ACC112 (cell line): ENCODE measurements around the gene TEKTIP1.

Experiments used
- H2AFZ ChIP-seq: fragments of 200-600 bp; sonication (generic); one replicate; pipeline ENCODE4 v1.6.0; 2017; ENCODE audit warnings: antibody characterized with exemption, low read length; ENCODE audit not compliant: unreplicated experiment
- H3K27ac ChIP-seq: fragments of 200-600 bp; sonication (generic); 2 replicates; pipeline ENCODE4 v1.5.1; 2014; ENCODE audit warnings: low read depth, mild to moderate bottlenecking, antibody characterized with exemption, low read length, moderate library complexity
- H3K27me3 ChIP-seq: fragments of 200-600 bp; sonication (generic); 2 replicates; pipeline ENCODE4 v1.6.1; 2014; ENCODE audit warnings: mild to moderate bottlenecking, antibody characterized with exemption, low read length, moderate library complexity, mixed read lengths; ENCODE audit not compliant: insufficient read depth
- H3K36me3 ChIP-seq: fragments of 200-600 bp; sonication (generic); 2 replicates; pipeline ENCODE4 v1.6.1; 2016; ENCODE audit warnings: mild to moderate bottlenecking, antibody characterized with exemption, low read length, moderate library complexity, mixed read lengths; ENCODE audit not compliant: insufficient read depth
- H3K4me1 ChIP-seq: fragments of 200-600 bp; sonication (generic); one replicate; pipeline ENCODE4 v1.6.1; 2016; ENCODE audit warnings: low read length, mixed read lengths; ENCODE audit not compliant: insufficient read depth, unreplicated experiment, control insufficient read depth
- H3K4me3 ChIP-seq: fragments of 200-600 bp; sonication (generic); 2 replicates; pipeline ENCODE4 v1.5.1; 2014; ENCODE audit warnings: mild to moderate bottlenecking, low read depth, low read length
- H3K79me2 ChIP-seq: fragments of 200-600 bp; sonication (generic); one replicate; pipeline ENCODE4 v1.6.0; 2016; ENCODE audit warnings: low read length; ENCODE audit not compliant: control insufficient read depth, unreplicated experiment, insufficient read depth

Gene TEKTIP1

GRCh38 chr19:3533563-3534216 is 5.3 kb upstream of the TEKTIP1 start:
- Histone ChIP-seq H2AFZ (no peak overlapping the region), H3K36me3 (no peaks in the 10 kb centered on the region), H3K4me3 (no peak overlapping the region), H3K27me3 (no peaks in the 10 kb centered on the region), H3K79me2 (no peaks in the 10 kb centered on the region), H3K27ac (no peak overlapping the region), H3K4me1 (no peaks in the 10 kb centered on the region)

GRCh38 chr19:3534375-3535234 is 4.4 kb upstream of the TEKTIP1 start:
- Histone ChIP-seq H3K36me3 (0 out of 2 replicates have a peak, but pooled peaks cover 3% of the 10 kb centered on the region), H3K79me2 (no peaks in the 10 kb centered on the region), H3K4me1 (no peaks in the 10 kb centered on the region), H3K27me3 (no peaks in the 10 kb centered on the region), H3K4me3 (no peak overlapping the region), H3K27ac (no peak overlapping the region), H2AFZ (no peak overlapping the region)

DNA sequence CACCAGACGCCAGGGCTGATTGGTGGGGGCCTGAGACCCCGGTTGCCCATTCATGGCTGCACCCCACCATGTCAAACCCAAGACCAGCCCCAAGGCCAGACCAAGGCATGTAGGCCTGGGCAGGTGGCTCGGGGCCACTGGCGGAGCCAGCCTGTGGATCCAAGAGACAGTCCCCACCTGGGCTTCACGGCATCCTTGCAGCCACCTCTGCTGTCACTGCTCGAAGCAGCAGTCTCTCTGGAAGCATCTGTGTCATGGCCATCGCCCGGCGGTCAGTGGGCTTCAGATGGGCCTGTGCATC is 3.8 kb upstream of the TEKTIP1 start:
- Histone ChIP-seq H3K4me1 (no peaks in the 10 kb centered on the region), H2AFZ (no peak overlapping the region), H3K27me3 (no peaks in the 10 kb centered on the region), H3K79me2 (no peaks in the 10 kb centered on the region), H3K36me3 (0 out of 2 replicates have a peak, but pooled peaks cover 5% of the 10 kb centered on the region), H3K4me3 (no peak overlapping the region), H3K27ac (no peak overlapping the region)

- Histone ChIP-seq H3K79me2 (no peaks in the 10 kb centered on the region), H3K27me3 (no peaks in the 10 kb centered on the region), H3K4me3 (no peak overlapping the region), H3K36me3 (0 out of 2 replicates have a peak, but pooled peaks cover 5% of the 10 kb centered on the region), H3K27ac (no peak overlapping the region), H2AFZ (no peak overlapping the region), H3K4me1 (no peaks in the 10 kb centered on the region)
Measured at GRCh38 chr19:3535563-3535965, 3.4 kb upstream of the TEKTIP1 start.

DNA sequence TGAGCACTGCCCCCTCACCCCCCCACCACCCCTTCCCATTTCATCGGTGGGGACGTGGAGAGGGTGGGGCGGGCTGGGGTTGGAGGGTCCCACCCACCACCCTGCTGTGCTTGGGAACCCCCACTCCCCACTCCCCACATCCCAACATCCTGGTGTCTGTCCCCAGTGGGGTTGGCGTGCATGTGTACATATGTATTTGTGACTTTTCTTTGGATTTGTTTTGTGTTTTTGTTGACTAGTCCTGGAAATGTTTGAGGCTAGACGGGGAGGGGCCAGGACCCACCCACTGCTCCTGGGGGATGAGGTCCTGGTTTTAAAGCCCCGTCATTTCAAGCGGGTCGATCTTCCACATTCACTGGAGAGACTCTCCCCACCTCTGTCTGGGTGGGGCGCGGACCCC is 3.0 kb upstream of the TEKTIP1 start:
- Histone ChIP-seq H2AFZ (no peak overlapping the region), H3K27ac (no peak overlapping the region), H3K36me3 (0 out of 2 replicates have a peak, but pooled peaks cover 5% of the 10 kb centered on the region), H3K27me3 (no peaks in the 10 kb centered on the region), H3K79me2 (no peaks in the 10 kb centered on the region), H3K4me1 (no peaks in the 10 kb centered on the region), H3K4me3 (no peak overlapping the region)

DNA sequence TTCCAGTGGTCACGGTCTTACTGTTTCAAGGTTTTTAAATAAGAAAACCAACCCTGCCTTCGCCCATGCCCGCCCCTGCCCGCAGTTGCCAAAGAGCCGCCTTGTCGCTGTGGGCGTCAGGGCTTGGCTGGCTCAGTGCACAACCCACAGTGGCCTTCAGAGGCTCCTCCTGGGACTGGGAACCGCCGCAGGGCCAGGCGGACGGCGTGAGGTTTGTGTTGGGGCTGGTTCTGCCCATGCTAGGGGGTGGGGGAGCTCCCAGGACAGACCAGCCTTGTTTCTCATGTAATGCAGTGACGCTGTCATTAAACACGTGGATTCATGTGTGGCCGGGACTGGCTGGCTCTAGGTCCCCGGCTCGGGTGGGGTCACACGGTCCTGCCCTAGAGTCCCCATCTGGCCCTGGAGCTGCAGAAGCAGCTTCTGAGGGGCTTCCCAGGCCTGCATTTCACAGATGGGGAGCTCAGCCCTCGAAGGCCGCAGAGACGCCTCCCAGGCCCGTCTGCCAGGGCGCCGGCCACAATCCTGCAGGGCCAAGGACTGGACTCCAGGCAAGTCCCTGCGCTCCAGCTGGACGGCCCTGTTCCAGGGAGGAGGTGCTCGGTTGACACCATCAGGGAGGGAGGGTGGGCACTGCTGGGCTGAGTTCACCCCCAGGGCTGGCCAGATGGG is 2.4 kb upstream of the TEKTIP1 start:
- no peaks in the 10 kb centered on the region for H3K27me3 ChIP-seq
- no peaks in the 10 kb centered on the region for H3K79me2 ChIP-seq
- H3K36me3 ChIP-seq: 0 out of 2 replicates have a peak, but pooled peaks cover 5% of the 10 kb centered on the region
- H3K4me1 ChIP-seq: no peaks in the 10 kb centered on the region
- H3K27ac ChIP-seq: no peak overlapping the region
- no peak overlapping the region for H2AFZ ChIP-seq
- no peak overlapping the region for H3K4me3 ChIP-seq

- Histone ChIP-seq H3K4me1 (no peaks in the 10 kb centered on the region), H3K36me3 (0 out of 2 replicates have a peak, but pooled peaks cover 5% of the 10 kb centered on the region), H3K4me3 (no peak overlapping the region), H2AFZ (no peak overlapping the region), H3K27me3 (no peaks in the 10 kb centered on the region), H3K79me2 (no peaks in the 10 kb centered on the region), H3K27ac (no peak overlapping the region)
Measured at GRCh38 chr19:3537101-3537437, 1.9 kb upstream of the TEKTIP1 start.

DNA sequence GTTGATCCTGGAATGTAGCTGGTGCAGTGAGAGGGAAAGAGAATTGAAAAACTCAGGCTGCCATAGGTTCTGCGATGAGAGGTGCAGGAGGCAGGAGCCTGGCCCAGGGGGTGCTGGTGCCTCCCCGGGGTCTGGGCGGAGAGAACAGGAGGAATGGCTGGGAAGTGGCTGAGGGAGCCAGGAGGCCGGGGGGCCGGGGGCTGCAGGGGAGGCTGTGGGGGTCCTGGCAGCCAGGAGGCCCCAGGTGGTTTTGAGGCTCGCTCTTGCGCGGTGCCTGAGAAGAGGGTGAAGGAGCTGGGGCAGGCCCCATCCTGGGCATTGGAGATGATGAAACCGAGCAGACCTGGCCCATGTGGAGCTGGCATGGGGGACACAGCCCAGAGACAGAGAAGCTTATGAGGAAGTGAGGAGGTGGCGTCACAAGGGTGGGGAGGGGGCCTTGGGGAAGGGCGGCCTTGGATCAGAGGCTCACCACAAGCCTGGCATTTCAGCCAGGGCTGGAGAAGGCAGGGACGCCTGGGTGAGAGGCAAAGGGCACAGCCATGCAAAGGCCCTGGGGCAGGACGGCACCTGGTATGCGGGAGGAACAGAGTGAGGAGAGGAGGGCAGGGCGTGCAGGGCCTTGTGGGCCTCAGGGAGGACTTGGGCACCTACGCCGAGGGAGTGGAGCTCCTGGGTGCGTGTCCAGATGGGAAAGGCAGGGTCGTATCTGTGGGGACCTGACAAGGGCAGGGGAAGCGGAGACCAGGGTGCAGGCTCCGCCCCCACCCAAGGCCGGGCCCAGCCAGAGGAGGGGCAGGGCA is 1.3 kb upstream of the TEKTIP1 start:
- H3K4me3 ChIP-seq: no peak overlapping the region
- no peaks in the 10 kb centered on the region for H3K27me3 ChIP-seq
- H3K36me3 ChIP-seq: 0 out of 2 replicates have a peak, but pooled peaks cover 5% of the 10 kb centered on the region
- H2AFZ ChIP-seq: no peak overlapping the region
- H3K4me1 ChIP-seq: no peaks in the 10 kb centered on the region
- H3K79me2 ChIP-seq: no peaks in the 10 kb centered on the region
- no peak overlapping the region for H3K27ac ChIP-seq

DNA sequence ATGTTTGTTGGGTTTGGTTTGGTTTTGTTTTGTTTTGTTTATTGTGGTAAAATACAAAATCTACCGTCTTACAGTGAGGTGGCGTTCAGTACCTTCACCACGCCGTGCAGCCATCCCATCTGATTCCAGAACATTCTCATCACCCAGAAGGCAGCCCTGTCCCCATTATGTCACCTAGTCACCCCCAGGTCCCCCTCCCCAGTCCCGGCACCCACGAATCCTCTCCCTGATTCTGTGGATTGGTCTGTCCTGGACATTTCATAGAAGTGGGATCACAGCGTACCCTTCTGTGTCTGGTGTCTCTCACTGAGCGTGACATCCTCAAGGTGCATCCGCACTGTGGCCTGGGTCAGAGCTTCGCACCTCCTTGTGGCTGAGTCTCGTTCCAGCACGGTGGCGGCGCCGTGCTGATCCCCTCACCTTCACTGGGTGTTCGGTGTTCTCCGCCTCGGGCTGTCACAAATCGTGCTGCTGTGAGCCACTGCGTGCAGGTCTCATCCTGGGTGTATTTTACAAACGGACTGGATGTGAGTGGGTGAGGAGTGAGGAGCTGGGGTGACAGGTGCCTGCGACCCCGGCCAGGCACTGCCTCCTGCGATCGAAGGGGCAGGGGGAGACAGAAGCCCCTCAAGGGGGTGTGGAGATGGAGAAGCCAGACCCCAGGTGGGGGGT is 580 bp upstream of the TEKTIP1 start:
- H2AFZ ChIP-seq: no peak overlapping the region
- 0 out of 2 replicates have a peak, but pooled peaks cover 5% of the 10 kb centered on the region for H3K36me3 ChIP-seq
- H3K4me3 ChIP-seq: no peak overlapping the region
- no peaks in the 10 kb centered on the region for H3K4me1 ChIP-seq
- H3K27ac ChIP-seq: no peak overlapping the region
- no peaks in the 10 kb centered on the region for H3K27me3 ChIP-seq
- H3K79me2 ChIP-seq: no peaks in the 10 kb centered on the region

GRCh38 chr19:3539756-3540118 is 763 bp downstream of the TEKTIP1 start:
- H3K4me1 ChIP-seq: no peaks in the 10 kb centered on the region
- no peaks in the 10 kb centered on the region for H3K27me3 ChIP-seq
- no peak overlapping the region for H2AFZ ChIP-seq
- H3K36me3 ChIP-seq: 0 out of 2 replicates have a peak, but pooled peaks cover 5% of the 10 kb centered on the region
- H3K27ac ChIP-seq: no peak overlapping the region
- no peaks in the 10 kb centered on the region for H3K79me2 ChIP-seq
- no peak overlapping the region for H3K4me3 ChIP-seq
